Astrocyte (in vitro differentiated cells and primary cell): ENCODE results near the gene DNAJC5.

ENCODE experiments used
- CTCF ChIP-seq: IDR thresholded peaks from 2 replicates; pipeline ENCODE4 v1.5.1; 2011; ENCODE audit warnings: low read depth, mild to moderate bottlenecking, inconsistent platforms, low read length, moderate library complexity; ENCODE audit not compliant: insufficient read depth
- EZH2 ChIP-seq: IDR thresholded peaks from 2 replicates; pipeline ENCODE4 v1.6.1; 2012; ENCODE audit warnings: mild to moderate bottlenecking, low read length, inconsistent platforms; ENCODE audit not compliant: insufficient read depth

DNA sequence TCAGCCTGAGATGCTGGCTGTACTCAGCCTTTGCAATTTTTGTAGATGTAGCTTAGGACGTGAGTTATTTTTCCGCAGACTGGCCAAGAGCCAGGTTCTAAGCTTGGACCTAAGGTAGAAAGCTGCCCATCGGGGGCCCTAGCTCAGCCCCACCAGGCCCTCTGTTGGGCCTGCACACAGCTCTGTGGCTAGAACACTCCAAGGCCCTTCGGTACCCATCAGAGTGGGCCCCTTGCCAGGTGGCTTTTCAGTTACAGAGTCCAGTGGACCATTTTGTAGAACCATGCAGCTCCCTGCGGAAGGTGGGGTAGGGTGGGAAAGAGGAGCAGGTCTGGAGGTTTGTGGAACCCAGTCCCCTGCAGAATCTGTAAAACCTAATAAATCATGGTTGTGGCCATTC, 38.7 kb downstream of the DNAJC5 start:
- TF ChIP-seq CTCF (no peak), EZH2 (no peak)
